ENCODE results near the gene ABLIM3.

ABLIM3 gene

GRCh38 chr5:149223081-149223848, 82.0 kb downstream of the ABLIM3 start:
- H3K9ac ChIP-seq (ENCODE audit: low read depth in 1 of 2, low read length in 2 of 2): no peak overlapping the region
- no peak overlapping the region for H3K27ac ChIP-seq (ENCODE audit: low read depth, low read length)
- no peaks in the 10 kb centered on the region for H3K9me3 ChIP-seq (ENCODE audit: control insufficient read depth in 1 of 2, low read length in 2 of 2)
- H3K27me3 ChIP-seq (ENCODE audit: control insufficient read depth in 1 of 2, insufficient read depth in 2 of 2, low read length in 2 of 2): no peaks in the 10 kb centered on the region
- no peak overlapping the region for H3K4me3 ChIP-seq (ENCODE audit: low read depth in 1 of 2, low read length in 2 of 2)
- no peaks in the 10 kb centered on the region for H3K36me3 ChIP-seq (ENCODE audit: control insufficient read depth in 1 of 2, insufficient read depth in 2 of 2, low read length in 2 of 2)
- no peaks in the 10 kb centered on the region for H3K4me1 ChIP-seq (ENCODE audit: control insufficient read depth in 1 of 2, insufficient read depth in 2 of 2, low read length in 2 of 2)

GRCh38 chr5:149224282-149224681, 83.0 kb downstream of the ABLIM3 start:
- Histone ChIP-seq H3K27ac (ENCODE audit: low read depth, low read length) (no peak overlapping the region), H3K27me3 (ENCODE audit: control insufficient read depth in 1 of 2, insufficient read depth in 2 of 2, low read length in 2 of 2) (no peaks in the 10 kb centered on the region), H3K4me1 (ENCODE audit: control insufficient read depth in 1 of 2, insufficient read depth in 2 of 2, low read length in 2 of 2) (no peaks in the 10 kb centered on the region), H3K4me3 (ENCODE audit: low read depth in 1 of 2, low read length in 2 of 2) (no peak overlapping the region), H3K9me3 (ENCODE audit: control insufficient read depth in 1 of 2, low read length in 2 of 2) (no peaks in the 10 kb centered on the region), H3K36me3 (ENCODE audit: control insufficient read depth in 1 of 2, insufficient read depth in 2 of 2, low read length in 2 of 2) (no peaks in the 10 kb centered on the region), H3K9ac (ENCODE audit: low read depth in 1 of 2, low read length in 2 of 2) (no peak overlapping the region)

- Histone ChIP-seq H3K4me3 (ENCODE audit: low read depth in 1 of 2, low read length in 2 of 2) (no peak overlapping the region), H3K9ac (ENCODE audit: low read depth in 1 of 2, low read length in 2 of 2) (no peak overlapping the region), H3K27ac (ENCODE audit: low read depth, low read length) (no peak overlapping the region), H3K4me1 (ENCODE audit: control insufficient read depth in 1 of 2, insufficient read depth in 2 of 2, low read length in 2 of 2) (no peaks in the 10 kb centered on the region), H3K27me3 (ENCODE audit: control insufficient read depth in 1 of 2, insufficient read depth in 2 of 2, low read length in 2 of 2) (peaks cover 0 to 4% of the 10 kb centered on the region in 2 donors), H3K36me3 (ENCODE audit: control insufficient read depth in 1 of 2, insufficient read depth in 2 of 2, low read length in 2 of 2) (no peaks in the 10 kb centered on the region), H3K9me3 (ENCODE audit: control insufficient read depth in 1 of 2, low read length in 2 of 2) (no peaks in the 10 kb centered on the region)
Measured at GRCh38 chr5:149227168-149227826, 86.0 kb downstream of the ABLIM3 start.

- Histone ChIP-seq H3K4me1 (ENCODE audit: control insufficient read depth in 1 of 2, insufficient read depth in 2 of 2, low read length in 2 of 2) (no peaks in the 10 kb centered on the region), H3K27ac (ENCODE audit: low read depth, low read length) (no peak overlapping the region), H3K9ac (ENCODE audit: low read depth in 1 of 2, low read length in 2 of 2) (no peak overlapping the region), H3K27me3 (ENCODE audit: control insufficient read depth in 1 of 2, insufficient read depth in 2 of 2, low read length in 2 of 2) (peaks cover 0 to 4% of the 10 kb centered on the region in 2 donors), H3K36me3 (ENCODE audit: control insufficient read depth in 1 of 2, insufficient read depth in 2 of 2, low read length in 2 of 2) (no peaks in the 10 kb centered on the region), H3K9me3 (ENCODE audit: control insufficient read depth in 1 of 2, low read length in 2 of 2) (no peaks in the 10 kb centered on the region), H3K4me3 (ENCODE audit: low read depth in 1 of 2, low read length in 2 of 2) (no peak overlapping the region)
Measured at GRCh38 chr5:149228618-149229297, 87.5 kb downstream of the ABLIM3 start.

DNA sequence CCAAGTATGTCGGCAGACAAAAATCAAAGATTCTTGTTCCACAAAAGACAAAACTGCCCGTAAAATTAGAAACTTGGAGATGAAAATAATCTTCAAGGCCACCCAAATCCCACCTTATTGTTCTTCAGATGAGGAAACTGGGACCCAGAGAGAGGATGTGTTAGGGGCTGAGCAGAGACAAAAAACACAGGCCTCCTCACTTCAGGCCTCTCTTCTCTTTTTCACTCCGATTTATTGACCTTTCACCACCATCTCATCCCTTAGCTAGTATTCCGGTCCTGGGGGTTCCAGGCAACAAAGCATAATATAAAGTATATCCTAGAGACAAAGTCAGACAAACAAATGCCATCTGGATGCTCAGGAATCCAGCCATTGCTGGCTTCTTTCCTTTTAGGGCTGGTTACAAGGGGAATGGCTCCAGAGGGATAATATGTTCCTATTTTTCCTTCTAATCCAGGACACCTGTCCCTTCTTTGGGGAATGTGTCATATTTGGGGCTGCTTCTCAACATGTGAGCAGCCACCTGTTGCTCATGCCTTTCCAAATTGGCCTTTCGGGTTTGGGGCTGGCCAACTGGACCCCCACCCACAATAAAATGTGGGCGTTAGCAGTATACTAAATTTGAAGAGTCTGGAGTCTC, 88.1 kb downstream of the ABLIM3 start:
- H3K9ac ChIP-seq (ENCODE audit: low read depth in 1 of 2, low read length in 2 of 2): no peak overlapping the region
- H3K9me3 ChIP-seq (ENCODE audit: control insufficient read depth in 1 of 2, low read length in 2 of 2): no peaks in the 10 kb centered on the region
- peaks cover 0 to 4% of the 10 kb centered on the region in 2 donors for H3K27me3 ChIP-seq (ENCODE audit: control insufficient read depth in 1 of 2, insufficient read depth in 2 of 2, low read length in 2 of 2)
- no peaks in the 10 kb centered on the region for H3K36me3 ChIP-seq (ENCODE audit: control insufficient read depth in 1 of 2, insufficient read depth in 2 of 2, low read length in 2 of 2)
- no peak overlapping the region for H3K27ac ChIP-seq (ENCODE audit: low read depth, low read length)
- no peak overlapping the region for H3K4me3 ChIP-seq (ENCODE audit: low read depth in 1 of 2, low read length in 2 of 2)
- H3K4me1 ChIP-seq (ENCODE audit: control insufficient read depth in 1 of 2, insufficient read depth in 2 of 2, low read length in 2 of 2): no peaks in the 10 kb centered on the region

DNA sequence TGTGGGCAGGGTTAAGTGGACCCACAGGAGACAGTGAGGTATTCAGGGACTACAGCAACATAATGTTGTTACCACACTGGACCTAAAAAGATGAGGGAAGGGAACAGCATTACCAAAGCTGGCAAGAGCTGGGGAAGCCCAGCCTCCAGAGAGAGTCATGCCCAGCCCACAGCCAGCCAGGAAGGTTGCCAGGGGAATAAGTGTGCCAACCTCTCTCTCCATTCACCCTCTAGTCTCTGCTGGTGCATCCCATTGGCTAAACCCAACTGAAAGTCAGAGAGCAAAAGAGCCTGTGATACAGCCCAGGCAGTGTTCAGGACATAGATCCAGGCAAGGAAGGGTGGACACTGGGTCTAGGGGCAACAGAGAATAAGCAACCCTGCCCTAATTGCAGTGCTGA, 94.5 kb downstream of the ABLIM3 start:
- Histone ChIP-seq H3K27ac (ENCODE audit: low read depth, low read length) (no peak overlapping the region), H3K36me3 (ENCODE audit: control insufficient read depth in 1 of 2, insufficient read depth in 2 of 2, low read length in 2 of 2) (no peaks in the 10 kb centered on the region), H3K4me1 (ENCODE audit: control insufficient read depth in 1 of 2, insufficient read depth in 2 of 2, low read length in 2 of 2) (no peaks in the 10 kb centered on the region), H3K4me3 (ENCODE audit: low read depth in 1 of 2, low read length in 2 of 2) (no peak overlapping the region), H3K9me3 (ENCODE audit: control insufficient read depth in 1 of 2, low read length in 2 of 2) (no peaks in the 10 kb centered on the region), H3K9ac (ENCODE audit: low read depth in 1 of 2, low read length in 2 of 2) (no peak overlapping the region), H3K27me3 (ENCODE audit: control insufficient read depth in 1 of 2, insufficient read depth in 2 of 2, low read length in 2 of 2) (peaks cover 0 to 5% of the 10 kb centered on the region in 2 donors)

DNA sequence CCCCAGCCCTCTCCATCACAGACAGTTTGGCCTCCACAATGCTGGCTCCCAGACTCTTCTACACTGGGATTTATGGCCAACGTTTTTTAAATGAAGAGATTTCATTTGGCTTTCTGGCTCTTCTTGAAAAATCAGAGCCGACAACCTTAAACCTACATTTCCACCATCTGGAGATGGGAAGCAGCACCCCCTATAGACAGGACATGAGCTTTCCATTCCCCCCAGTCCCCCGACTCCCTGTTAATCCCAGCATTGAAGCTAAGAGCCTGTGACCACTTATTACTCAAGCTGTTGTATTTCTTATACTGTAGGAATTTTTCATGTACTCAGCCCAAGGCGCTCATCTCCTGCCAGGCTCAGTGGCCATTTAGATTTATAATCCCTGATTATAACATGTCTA, 96.4 kb downstream of the ABLIM3 start:
- Histone ChIP-seq H3K4me3 (ENCODE audit: low read depth in 1 of 2, low read length in 2 of 2) (no peak overlapping the region), H3K9me3 (ENCODE audit: control insufficient read depth in 1 of 2, low read length in 2 of 2) (no peaks in the 10 kb centered on the region), H3K36me3 (ENCODE audit: control insufficient read depth in 1 of 2, insufficient read depth in 2 of 2, low read length in 2 of 2) (no peaks in the 10 kb centered on the region), H3K27ac (ENCODE audit: low read depth, low read length) (no peak overlapping the region), H3K4me1 (ENCODE audit: control insufficient read depth in 1 of 2, insufficient read depth in 2 of 2, low read length in 2 of 2) (no peaks in the 10 kb centered on the region), H3K27me3 (ENCODE audit: control insufficient read depth in 1 of 2, insufficient read depth in 2 of 2, low read length in 2 of 2) (peaks cover 0 to 5% of the 10 kb centered on the region in 2 donors), H3K9ac (ENCODE audit: low read depth in 1 of 2, low read length in 2 of 2) (no peak overlapping the region)

DNA sequence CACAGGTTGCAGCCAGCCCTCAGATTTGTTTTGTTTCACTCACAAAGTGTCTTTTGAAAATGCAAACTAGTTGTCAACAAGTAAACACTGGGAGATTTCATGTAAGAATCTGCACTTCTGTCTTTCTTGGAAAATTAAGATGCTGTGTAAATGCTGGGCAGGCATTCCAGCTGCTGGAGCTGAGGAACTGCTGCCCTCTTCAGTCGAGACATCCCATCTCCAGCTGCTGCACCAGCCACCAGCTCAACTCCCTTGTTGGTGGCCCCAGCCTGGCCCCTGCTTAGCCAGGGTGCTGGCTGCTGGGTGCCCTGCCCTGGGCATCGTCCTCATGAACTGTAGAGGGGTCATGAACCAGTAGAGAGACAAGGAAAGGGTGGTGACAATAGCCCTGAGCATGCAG, 97.2 kb downstream of the ABLIM3 start:
- H3K4me3 ChIP-seq (ENCODE audit: low read depth in 1 of 2, low read length in 2 of 2): no peak overlapping the region
- no peak overlapping the region for H3K27ac ChIP-seq (ENCODE audit: low read depth, low read length)
- peaks cover 0 to 5% of the 10 kb centered on the region in 2 donors for H3K27me3 ChIP-seq (ENCODE audit: control insufficient read depth in 1 of 2, insufficient read depth in 2 of 2, low read length in 2 of 2)
- H3K9me3 ChIP-seq (ENCODE audit: control insufficient read depth in 1 of 2, low read length in 2 of 2): no peaks in the 10 kb centered on the region
- no peaks in the 10 kb centered on the region for H3K4me1 ChIP-seq (ENCODE audit: control insufficient read depth in 1 of 2, insufficient read depth in 2 of 2, low read length in 2 of 2)
- H3K36me3 ChIP-seq (ENCODE audit: control insufficient read depth in 1 of 2, insufficient read depth in 2 of 2, low read length in 2 of 2): no peaks in the 10 kb centered on the region
- H3K9ac ChIP-seq (ENCODE audit: low read depth in 1 of 2, low read length in 2 of 2): no peak overlapping the region

DNA sequence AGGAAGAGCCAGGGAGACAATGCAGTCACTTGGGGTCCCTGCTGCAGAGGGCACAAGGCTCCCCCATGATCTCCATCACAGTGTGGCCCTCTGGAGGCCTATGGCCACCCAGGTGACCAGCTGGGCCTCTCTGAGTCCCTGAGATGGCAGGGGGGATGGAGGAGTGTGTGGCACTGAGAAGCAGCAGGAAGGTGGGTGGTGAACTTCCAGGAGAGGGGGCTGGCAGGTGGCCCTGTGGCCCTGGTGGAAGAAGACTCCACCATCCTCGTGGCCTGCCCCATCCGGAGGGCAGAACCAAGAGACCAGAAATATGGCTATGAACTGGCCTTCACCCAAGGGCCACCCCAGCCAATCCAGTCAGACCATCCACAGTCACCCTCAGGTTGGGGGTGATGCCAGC, 98.6 kb downstream of the ABLIM3 start:
- H3K4me1 ChIP-seq (ENCODE audit: control insufficient read depth in 1 of 2, insufficient read depth in 2 of 2, low read length in 2 of 2): no peaks in the 10 kb centered on the region
- H3K27me3 ChIP-seq (ENCODE audit: control insufficient read depth in 1 of 2, insufficient read depth in 2 of 2, low read length in 2 of 2): peaks cover 0 to 5% of the 10 kb centered on the region in 2 donors
- H3K9ac ChIP-seq (ENCODE audit: low read depth in 1 of 2, low read length in 2 of 2): no peak overlapping the region
- H3K36me3 ChIP-seq (ENCODE audit: control insufficient read depth in 1 of 2, insufficient read depth in 2 of 2, low read length in 2 of 2): no peaks in the 10 kb centered on the region
- H3K4me3 ChIP-seq (ENCODE audit: low read depth in 1 of 2, low read length in 2 of 2): no peak overlapping the region
- no peak overlapping the region for H3K27ac ChIP-seq (ENCODE audit: low read depth, low read length)
- H3K9me3 ChIP-seq (ENCODE audit: control insufficient read depth in 1 of 2, low read length in 2 of 2): no peaks in the 10 kb centered on the region
